Measurements from ENCODE around the gene MPND. TPM values are rescaled to one million over a fixed set of nuclear protein-coding genes. Genes with fewer than 3 reads are reported as not detected.
A peak's percentile ranks its signal among the peaks of the same experiment; 100 is the strongest.

Gene MPND
- total RNA-seq, 4 donors from 2014 or later: 2.7 to 3.1 (median 3.0) TPM

DNA sequence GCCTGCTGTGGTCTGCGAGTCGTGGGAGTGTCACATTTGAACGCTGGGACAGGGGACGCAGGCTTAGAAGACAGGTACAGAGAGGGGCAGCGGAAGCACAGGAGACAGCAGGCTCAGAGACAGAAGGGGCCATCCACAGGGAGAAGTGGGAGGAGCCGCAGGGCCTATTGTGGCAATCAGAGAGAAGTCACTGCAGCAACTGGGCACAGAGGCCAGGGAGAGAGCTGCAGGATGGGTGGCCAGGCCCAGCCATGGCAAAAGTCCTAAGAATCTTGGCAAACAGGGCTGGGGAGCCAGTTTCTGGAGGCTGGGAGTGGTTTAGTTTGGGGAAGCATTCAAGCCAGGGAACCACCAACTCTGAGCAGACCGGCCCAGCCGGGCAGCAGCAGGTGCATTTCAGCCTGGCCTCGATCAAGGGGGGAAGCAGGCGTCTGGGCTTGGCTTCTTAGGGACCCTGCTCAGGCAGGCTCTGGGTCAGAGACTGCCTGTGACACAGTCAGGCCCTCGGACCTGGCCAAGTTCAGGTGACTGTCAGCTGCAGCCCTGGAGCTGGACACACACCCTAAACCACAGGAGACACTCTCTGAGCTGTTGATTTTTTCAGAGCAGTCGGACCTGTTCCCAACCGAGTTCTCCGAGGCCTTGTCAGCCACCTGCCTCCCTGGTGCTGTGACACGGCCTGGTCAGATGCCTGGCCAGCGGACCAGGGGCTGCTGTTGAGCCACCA, 45.1 kb downstream of the MPND start:
- H3K27me3 ChIP-seq: no peaks in the 10 kb centered on the region
- no peaks in the 10 kb centered on the region for H3K36me3 ChIP-seq
- no peaks in the 10 kb centered on the region for H3K9me3 ChIP-seq
- H3K4me3 ChIP-seq: no peak overlapping the region
- DNase-seq: peak; percentile 78 to 80
- intact Hi-C loops (cut with DNase I; ENCODE audit: low total_unique reads) (no loop called here), in situ Hi-C loops (cut with MboI; ENCODE audit: low sequenced_read_pairs in 4 of 4) (no loop called here)
- TF ChIP-seq POLR2A (IDR thresholded peaks at IDR 0.05): peak; percentile 37 to 42
- TF ChIP-seq, protein P1, sequence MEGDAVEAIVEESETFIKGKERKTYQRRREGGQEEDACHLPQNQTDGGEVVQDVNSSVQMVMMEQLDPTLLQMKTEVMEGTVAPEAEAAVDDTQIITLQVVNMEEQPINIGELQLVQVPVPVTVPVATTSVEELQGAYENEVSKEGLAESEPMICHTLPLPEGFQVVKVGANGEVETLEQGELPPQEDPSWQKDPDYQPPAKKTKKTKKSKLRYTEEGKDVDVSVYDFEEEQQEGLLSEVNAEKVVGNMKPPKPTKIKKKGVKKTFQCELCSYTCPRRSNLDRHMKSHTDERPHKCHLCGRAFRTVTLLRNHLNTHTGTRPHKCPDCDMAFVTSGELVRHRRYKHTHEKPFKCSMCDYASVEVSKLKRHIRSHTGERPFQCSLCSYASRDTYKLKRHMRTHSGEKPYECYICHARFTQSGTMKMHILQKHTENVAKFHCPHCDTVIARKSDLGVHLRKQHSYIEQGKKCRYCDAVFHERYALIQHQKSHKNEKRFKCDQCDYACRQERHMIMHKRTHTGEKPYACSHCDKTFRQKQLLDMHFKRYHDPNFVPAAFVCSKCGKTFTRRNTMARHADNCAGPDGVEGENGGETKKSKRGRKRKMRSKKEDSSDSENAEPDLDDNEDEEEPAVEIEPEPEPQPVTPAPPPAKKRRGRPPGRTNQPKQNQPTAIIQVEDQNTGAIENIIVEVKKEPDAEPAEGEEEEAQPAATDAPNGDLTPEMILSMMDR (IDR thresholded peaks at IDR 0.05 in 4 of 5, conservative IDR thresholded peaks at IDR 0.05 in 1 of 5): peak in 3 of 5 experiments; percentile 5 to 37 (median 10)
- H3K27ac ChIP-seq: peak overlapping the region; percentile 83 to 90 (median 86)
- peak; percentile 73 to 79 for ATAC-seq
- peaks cover 51 to 66% of the 10 kb centered on the region in 2 donors for H3K4me1 ChIP-seq

DNA sequence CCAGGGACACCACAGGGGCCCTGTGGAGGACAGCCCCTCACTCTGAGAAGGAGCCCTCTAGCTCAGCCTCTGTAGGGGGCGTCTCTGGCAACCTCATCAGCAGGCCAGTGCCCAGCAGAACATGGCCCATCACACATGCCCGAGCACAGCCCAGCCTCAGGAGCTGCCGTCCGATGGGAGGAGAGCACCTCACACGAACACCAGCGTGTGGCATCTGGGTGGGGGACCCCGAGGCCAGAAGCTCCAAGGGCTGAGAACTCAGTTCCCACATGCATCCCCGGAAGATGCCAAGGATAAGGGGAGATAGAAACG, 45.7 kb downstream of the MPND start:
- in situ Hi-C loops (cut with MboI; ENCODE audit: low sequenced_read_pairs in 4 of 4) (no loop called here), intact Hi-C loops (cut with DNase I; ENCODE audit: low total_unique reads) (no loop called here)
- ATAC-seq: no peak
- Histone ChIP-seq H3K4me1 (peaks cover 51 to 71% of the 10 kb centered on the region in 2 donors), H3K27ac (peak overlapping the region; percentile 83 to 90 (median 86)), H3K27me3 (no peaks in the 10 kb centered on the region), H3K36me3 (no peaks in the 10 kb centered on the region), H3K9me3 (no peaks in the 10 kb centered on the region), H3K4me3 (no peak overlapping the region)
- TF ChIP-seq POLR2A (IDR thresholded peaks at IDR 0.05): no peak
- TF ChIP-seq, protein P1 (IDR thresholded peaks at IDR 0.05 in 4 of 5, conservative IDR thresholded peaks at IDR 0.05 in 1 of 5): no peak
- DNase-seq: no peak

DNA sequence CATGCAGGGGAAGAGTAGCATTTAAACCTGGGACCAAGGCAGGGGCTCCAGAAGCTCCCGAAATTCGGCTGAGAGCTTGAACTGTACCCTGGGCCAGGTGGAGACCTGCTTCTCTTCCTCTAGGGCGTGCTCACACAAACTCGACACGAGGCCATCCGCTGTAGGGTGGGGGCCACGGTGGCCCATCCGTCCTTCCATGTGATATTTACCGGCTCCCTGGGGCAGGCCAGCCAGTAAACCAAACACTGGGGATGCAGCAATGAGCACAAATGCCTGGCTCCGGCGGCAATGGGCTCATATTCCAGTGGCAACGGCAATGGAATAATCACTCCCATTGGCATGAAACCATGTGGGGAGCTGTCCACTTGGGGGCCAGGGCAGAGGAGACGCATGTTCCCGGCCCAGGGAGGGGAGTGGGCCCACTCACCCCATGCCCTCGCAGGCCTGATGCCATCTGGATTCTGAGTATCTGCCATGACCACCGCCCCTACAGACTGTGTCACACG, 46.2 kb downstream of the MPND start:
- intact Hi-C loops (cut with DNase I; ENCODE audit: low total_unique reads) (loop anchor here (2.0 kb wide), 1 partner anchor 15 kb away; no protein-coding TSS in a partner anchor), in situ Hi-C loops (cut with MboI; ENCODE audit: low sequenced_read_pairs in 4 of 4) (no loop called here)
- H3K36me3 ChIP-seq: no peaks in the 10 kb centered on the region
- H3K4me3 ChIP-seq: no peak overlapping the region
- DNase-seq (peak in 1 of 2 donors; percentile 48), ATAC-seq (peak in 1 of 2 donors; percentile 21)
- TF ChIP-seq, protein P1 (IDR thresholded peaks at IDR 0.05 in 4 of 5, conservative IDR thresholded peaks at IDR 0.05 in 1 of 5): no peak
- TF ChIP-seq POLR2A (IDR thresholded peaks at IDR 0.05): no peak
- no peaks in the 10 kb centered on the region for H3K9me3 ChIP-seq
- H3K27ac ChIP-seq: peak overlapping the region; percentile 83 to 90 (median 86)
- H3K4me1 ChIP-seq: peaks cover 56 to 73% of the 10 kb centered on the region in 2 donors
- no peaks in the 10 kb centered on the region for H3K27me3 ChIP-seq

DNA sequence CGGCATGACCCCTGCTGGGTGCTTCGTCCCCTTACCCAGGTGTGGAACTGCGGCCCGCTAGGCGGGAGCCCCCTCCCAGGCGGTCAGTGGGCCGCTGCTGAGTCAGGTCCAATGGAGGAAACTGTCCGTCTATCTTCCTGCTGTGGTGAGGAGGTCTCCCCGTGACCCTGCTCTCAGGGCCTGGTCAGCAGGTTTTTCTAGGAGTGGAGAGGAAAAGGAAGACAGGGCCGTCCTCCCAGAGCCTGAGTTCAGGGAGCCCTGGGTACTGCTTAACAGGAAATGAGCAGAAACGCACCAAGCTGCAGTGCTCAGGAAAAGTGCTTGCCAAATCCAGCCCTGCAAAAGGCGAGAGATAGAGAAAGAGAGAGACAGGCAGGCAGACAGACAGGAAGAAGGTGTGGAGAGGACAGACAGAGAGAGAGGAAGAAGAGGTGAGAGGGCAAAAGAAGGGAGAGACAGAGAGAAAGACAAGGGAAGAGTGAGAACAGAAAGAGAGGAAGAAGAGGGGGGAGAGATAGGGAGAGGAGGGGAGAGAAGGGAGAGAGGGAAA, 46.7 kb downstream of the MPND start:
- H3K9me3 ChIP-seq: no peaks in the 10 kb centered on the region
- in situ Hi-C loops (cut with MboI; ENCODE audit: low sequenced_read_pairs in 4 of 4): no loop called here
- no peak overlapping the region for H3K4me3 ChIP-seq
- H3K27me3 ChIP-seq: no peaks in the 10 kb centered on the region
- peaks cover 56 to 73% of the 10 kb centered on the region in 2 donors for H3K4me1 ChIP-seq
- peak overlapping the region; percentile 83 to 90 (median 86) for H3K27ac ChIP-seq
- intact Hi-C loops (cut with DNase I; ENCODE audit: low total_unique reads): loop anchor here (2.0 kb wide), 1 partner anchor 15 kb away; no protein-coding TSS in a partner anchor
- H3K36me3 ChIP-seq: peaks cover 0 to 3% of the 10 kb centered on the region in 2 donors
- DNase-seq (peak in 1 of 2 donors; percentile 47), ATAC-seq (no peak)
- TF ChIP-seq, protein P1 (IDR thresholded peaks at IDR 0.05 in 4 of 5, conservative IDR thresholded peaks at IDR 0.05 in 1 of 5): no peak
- TF ChIP-seq POLR2A (IDR thresholded peaks at IDR 0.05): no peak
